ENCODE results near the gene CNTN1.

Gene CNTN1

GRCh38 chr12:41055875-41056577 is 363.8 kb downstream of the CNTN1 start:
- TF ChIP-seq CTCF (IDR thresholded peaks at IDR 0.05; ENCODE audit: insufficient read depth, missing control alignments) = no peak
- DNase-seq (ENCODE audit: insufficient read length, low spot score) = no peak
- FAIRE-seq = no peak

- TF ChIP-seq CTCF (IDR thresholded peaks at IDR 0.05; ENCODE audit: insufficient read depth, missing control alignments) = no peak
- DNase-seq (ENCODE audit: insufficient read length, low spot score) (no peak), FAIRE-seq (no peak)
Measured at GRCh38 chr12:41058266-41058665, 366.0 kb downstream of the CNTN1 start.

GRCh38 chr12:41061192-41061591 is 369.0 kb downstream of the CNTN1 start:
- FAIRE-seq (no peak), DNase-seq (ENCODE audit: insufficient read length, low spot score) (no peak)
- no peak for TF ChIP-seq CTCF (IDR thresholded peaks at IDR 0.05; ENCODE audit: insufficient read depth, missing control alignments)

GRCh38 chr12:41064411-41064810 is 372.2 kb downstream of the CNTN1 start:
- FAIRE-seq = no peak
- no peak for DNase-seq (ENCODE audit: insufficient read length, low spot score)
- no peak for TF ChIP-seq CTCF (IDR thresholded peaks at IDR 0.05; ENCODE audit: insufficient read depth, missing control alignments)

GRCh38 chr12:41067941-41068645 is 375.9 kb downstream of the CNTN1 start:
- FAIRE-seq (no peak), DNase-seq (ENCODE audit: insufficient read length, low spot score) (no peak)
- no peak for TF ChIP-seq CTCF (IDR thresholded peaks at IDR 0.05; ENCODE audit: insufficient read depth, missing control alignments)

DNA sequence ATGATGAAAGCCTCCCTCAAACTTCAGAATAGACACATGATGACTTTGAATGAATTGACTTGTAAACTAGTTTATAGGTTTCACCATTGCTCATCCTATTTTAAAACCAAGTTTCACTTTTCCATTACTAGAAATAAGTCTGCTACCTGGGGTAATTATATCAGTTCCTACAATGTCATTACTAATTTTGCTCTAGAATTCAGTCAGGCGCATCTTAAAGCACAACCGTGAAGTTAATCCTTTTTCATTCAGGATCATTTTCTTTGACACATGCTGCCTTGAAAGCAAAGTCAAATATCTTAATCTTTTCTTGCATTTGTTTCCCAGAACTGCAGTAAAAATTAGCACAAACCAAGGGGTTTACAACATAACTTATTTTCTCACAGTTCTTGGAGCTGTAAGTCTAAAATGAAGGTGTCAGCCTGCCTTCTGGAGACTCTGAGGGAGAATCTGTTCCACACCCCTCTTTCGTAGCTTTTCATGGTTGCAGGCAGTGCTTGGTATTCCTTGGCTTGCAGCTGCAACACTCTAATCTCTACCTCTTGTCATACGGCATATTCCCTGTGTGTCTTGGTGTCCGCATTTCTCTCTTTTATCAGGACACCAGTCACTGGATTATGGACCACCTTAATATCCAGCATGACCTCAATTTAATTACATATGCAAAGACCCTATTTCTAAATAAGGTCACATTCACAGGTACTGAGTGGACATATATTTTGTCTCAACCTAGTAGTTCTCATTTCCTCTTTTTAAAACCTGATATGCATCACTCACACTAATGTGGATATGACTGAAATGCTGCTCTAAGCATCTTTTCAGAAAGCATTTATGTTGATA is 381.6 kb downstream of the CNTN1 start:
- DNase-seq (ENCODE audit: insufficient read length, low spot score) (no peak), FAIRE-seq (no peak)
- TF ChIP-seq CTCF (IDR thresholded peaks at IDR 0.05; ENCODE audit: insufficient read depth, missing control alignments) = no peak

Measured in D721Med (cell line).